Measurements from ENCODE around the gene ANO1.
"Not testable (repeated sequence)": the region's sequence is repeated elsewhere in the genome, so short reads cannot be mapped to it uniquely, and the experiment has no call there.

Gene ANO1

DNA sequence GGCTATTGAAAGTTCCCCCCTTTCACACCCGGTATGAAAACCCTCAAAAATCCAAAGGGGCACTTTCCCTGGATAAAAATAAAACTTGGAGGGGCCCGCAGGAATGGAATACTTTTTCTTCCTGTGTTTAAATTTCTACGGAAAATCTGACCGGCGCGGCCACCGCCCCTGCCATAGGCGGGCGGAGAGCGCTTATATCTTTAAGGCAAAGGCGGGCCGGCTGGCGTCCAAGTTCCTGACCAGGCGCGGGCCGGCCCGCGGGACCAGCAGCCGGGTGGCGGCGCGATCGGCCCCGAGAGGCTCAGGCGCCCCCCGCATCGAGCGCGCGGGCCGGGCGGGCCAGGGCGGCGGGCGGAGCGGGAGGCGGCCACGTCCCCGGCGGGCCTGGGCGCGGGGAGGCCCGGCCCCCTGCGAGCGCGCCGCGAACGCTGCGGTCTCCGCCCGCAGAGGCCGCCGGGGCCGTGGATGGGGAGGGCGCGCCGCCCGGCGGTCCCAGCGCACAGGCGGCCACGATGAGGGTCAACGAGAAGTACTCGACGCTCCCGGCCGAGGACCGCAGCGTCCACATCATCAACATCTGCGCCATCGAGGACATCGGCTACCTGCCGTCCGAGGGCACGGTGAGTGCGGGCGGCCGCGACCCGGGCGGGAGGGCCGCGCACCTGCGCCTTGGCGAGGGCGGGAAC is at the start of gene ANO1:
TSS of gene ANO1 (plus strand) at position 223 of the 686 bp plus-strand sequence. CDS start at position 513, 290 bp downstream.
- no peak for DNase-seq

DNA sequence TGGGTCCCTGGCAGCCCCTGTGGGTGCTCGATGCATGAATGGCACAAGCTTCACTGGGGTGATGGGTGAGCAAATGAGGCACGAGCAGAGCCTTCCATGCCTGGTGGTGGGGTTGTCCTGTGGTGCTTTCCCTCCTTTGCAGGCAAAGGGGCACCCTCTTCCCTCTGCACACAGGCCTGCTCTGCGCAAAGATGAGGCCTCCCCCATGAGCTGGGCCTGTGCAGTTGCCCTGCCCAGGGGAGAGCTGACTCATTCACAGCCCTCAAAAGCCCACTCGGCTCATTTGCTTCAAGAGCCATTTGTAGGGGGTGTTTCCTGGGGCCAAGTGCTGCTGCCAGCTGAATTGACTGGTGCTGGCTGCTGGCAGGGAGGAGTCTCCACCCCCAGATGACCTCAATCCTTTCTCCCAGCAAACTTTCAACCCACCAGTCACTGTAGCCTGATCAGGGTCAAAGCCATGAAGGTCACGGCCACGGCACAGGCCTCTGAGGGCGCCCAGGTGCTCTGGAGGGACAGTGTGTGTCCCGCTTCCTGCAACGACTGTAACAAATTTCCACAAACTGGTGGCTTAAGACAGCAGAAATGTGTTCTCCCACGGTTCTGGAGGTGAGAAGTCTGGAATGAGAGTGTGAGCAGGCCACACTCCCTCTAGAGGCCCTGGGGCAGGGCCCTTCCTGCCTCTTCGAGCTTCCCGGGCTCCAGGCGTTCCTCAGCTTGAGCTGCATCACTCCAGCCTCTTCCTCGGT is 48.8 kb upstream of the ANO1 start:
- DNase-seq = no peak

DNA sequence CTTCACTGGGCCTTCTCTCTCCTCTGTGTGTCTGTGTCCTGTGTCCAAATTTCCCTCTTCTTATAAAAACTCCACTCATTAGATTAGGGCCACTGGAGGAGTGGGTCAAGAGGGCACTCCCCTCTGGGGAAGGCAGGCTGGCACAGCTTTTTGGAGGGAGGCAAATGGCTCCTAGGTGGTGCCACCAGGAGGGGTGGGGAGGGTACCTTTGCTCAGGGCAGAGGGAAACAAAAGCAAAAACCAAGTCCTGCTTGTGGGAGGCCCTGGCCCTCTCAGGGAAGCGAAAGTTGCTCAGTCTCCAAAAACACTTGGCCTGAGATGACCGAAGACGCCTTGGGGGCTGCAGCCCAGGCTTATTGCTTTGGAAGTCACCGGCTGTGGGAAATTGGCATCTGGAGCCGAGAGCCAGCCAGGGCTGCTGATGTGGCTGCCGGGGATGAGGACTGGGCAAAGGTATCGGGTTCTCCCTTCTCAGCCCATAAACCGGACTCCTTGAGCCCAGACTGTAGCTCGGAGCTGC is 48.2 kb upstream of the ANO1 start:
- DNase-seq = no peak

DNA sequence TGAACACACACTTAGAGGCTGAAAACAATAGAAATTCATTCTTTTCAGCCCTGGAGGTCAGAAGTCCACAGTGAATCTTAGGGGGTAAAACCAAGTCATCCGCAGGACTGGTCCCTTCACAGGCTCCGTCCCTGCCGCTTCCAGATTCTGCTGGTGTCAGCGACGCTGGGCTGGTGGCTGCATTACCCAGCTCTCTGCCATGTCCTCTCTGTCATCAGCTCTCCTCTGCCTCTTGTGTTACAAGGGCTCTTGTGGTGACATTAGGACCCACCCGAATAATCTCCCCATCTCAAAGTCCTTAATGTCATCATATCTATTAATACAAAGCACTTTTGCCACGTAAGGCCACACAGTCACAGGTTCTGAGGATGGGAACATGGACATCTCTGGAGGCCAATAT is 47.7 kb upstream of the ANO1 start:
- DNase-seq = no peak

DNA sequence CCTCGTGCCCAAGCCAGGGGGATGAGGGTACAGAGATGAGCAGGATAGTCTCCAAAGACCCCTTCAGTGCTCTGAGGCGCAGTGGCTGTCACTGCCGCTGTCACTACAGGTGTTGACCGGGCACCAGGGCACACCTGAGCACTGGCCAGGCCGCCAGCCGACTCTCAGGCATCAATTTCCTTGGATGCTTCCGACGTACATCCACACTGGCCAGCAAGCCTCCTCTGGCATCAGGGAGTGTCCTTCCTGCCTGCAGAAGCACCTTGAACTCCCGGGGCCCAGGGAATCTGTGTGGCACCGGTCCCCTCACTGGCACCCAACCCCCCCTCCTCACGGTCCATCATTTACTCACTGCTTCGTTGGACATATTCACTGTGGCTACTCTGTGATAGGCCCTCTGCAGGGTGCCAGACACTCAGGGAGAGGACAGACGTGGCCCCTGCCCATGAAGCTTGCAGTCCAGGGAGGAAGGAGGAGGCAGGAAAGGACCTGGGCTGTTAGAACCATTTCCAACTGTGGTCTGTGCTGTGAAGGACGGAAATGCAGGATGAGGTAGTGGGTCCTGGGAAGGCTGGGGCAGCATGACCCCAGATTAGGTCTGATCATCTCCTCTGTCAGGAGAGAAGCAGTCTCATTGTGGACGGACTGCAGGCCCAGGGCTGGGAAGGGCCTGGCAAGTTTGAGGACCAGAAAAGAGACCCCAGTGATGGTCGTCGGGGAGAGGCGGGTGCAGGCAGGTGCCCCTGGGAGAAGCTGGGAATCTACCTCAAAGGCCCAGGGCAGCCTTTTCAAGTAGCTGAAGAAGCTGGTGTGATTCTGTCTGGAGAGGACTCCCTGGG is 46.3 kb upstream of the ANO1 start:
- no peak for DNase-seq

DNA sequence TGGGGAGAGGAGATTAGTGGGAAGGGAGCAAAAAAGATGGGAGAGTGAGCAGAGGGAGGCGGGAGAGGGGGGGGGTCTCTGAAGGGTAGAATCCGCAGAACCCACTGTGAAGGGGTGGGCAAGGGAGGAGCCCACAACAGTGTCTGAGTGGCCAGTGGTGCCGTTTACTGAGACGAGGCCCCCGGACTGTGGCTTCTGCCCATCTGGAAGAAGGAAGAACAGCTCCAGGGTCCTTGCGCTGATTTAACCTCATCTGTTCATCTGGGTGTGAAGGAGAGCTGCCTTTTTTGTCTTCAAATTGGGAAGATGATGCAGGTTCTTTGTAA is 45.7 kb upstream of the ANO1 start:
- no peak for DNase-seq

DNA sequence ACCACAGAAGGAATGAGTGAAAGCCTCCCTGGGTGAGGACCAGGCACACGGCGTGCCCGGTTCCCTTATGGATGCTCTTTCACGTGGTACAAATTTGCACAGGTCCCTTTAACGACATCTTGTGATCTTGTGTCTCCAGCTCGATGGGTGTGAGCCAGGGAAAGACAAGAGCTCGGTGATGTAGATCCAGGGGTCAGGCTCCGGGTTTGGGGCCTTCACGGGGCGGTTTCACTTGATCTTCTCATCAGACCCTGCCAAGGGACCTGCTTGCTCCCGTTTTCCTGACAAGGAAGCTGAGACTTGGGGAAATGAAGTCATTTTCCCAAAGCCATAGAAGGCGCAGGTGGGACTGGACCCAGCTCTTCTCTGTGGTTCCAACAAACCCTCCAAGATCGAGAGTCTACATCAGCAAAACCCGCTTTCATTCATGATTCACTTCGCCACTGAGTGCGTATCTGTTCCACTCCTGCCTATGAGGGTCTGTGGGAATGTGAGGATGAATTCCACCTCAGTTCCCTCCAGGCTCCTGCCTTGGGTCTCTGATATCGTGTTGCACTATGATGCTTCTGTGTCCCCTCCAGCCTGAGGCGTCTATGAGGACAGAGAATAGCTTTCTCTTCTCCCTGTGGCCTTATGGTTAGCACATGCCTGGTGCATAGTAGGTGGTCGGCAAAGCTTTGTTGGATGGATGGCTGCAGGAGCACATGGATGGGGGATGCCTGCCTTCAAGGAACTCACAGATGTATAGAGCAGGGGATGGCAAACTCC is 45.0 kb upstream of the ANO1 start:
- DNase-seq = no peak

DNA sequence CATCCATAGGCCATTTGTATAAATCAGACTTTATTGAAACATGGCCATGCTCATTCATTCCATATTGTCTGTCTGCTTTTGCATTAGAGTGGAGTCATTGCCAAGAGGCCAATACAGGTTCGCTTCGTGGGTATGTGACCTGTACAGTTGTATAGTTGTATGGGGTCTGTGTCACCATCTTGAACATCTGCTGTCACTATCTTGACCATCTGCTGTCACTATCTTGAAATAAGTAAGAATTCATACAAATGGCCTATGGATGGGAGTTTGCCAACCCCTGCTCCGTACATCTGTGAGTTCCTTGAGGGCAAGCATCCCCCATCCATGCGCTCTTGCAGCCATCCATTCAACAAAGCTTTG is 44.4 kb upstream of the ANO1 start:
- DNase-seq = no peak

DNA sequence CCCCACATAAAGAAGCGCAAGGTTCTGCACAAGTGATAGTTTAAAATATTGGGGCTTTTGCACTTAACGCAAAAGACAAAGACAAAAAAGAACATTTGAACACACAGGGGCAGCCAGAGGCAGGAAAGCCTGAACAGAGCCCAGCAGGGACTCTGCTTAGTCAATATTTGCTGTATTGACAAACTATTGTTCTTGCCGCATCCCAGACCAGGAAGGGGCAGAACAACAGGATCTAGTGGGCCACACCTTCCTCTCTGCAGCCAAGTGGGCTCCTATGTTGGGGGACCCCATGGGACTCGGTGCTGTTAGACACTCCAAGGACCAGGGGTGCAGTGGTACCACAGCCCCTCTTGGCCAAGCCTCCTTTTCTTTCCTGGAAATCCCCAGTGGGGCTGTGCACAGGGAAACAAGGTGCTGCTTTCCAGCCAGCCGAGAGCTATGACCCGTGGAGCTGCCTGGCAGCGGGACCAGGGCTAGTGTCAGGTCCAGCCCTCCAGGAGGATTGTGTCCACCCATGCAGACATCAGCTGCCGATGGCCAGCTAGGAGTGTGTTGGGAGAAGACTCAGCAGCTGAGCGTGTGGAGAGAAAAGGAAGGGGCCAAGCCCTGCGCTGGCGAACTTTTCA is 43.3 kb upstream of the ANO1 start:
- no peak for DNase-seq

DNA sequence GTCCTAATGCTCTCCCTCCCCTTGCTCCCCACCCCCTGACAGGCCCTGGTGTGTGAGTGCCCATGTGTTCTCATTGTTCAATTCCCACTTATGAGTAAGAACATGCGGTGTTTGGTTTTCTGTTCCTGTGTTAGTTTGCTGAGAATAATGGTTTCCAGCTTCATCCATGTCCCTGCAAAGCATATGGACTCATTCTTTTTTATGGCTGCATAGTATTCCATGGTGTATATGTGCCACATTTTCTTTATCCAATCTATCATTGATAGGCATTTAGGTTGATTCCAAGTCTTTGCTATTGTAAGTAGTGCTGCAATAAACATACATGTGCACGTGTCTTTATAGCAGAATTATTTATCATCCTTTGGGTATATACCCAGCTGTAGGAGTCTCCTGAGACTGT is 42.5 kb upstream of the ANO1 start:
- not testable (repeated sequence) for DNase-seq

DNA sequence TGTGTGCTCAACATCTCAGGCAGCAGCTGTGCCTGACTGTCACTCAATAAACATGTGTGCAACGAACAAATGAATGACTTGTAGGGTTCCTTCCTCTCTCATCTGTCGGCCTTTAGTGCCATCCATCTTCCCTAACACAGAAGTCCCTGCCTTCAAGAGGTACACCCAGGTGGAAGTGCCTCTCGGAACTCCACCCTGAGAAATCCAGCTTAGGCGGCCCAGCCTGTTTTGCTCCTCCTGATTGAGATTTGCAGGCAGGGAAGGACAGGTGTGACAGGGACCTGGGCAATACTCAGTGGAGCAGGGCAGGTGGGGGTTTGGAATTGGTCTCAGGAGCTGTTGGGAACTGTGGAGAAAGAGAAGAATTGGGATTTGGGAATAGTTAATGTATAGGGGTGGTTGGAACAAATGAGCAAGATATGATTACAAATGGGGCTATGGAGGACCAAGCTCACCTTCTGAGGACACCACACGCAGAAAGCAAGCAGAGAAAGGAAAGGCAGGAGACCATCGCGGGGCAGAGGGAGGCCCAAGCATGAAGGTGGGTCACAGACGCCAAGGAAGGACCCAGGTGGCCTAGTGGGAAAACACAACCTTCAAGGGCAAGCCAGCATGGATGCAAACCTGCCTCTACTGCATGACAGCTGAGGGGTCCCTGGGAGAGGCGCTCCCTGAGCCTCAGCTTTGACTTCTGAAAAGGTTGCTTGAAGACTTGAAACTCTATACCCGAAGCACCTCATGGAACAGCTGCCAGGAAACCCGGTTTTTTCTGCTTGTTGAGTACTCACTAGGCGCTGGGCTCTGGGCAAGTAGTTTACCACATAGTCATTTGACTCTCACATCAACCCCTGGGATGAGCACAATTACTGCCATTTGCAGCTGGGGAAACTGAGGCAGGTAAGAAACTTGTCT is 40.9 kb upstream of the ANO1 start:
- DNase-seq = no peak

DNA sequence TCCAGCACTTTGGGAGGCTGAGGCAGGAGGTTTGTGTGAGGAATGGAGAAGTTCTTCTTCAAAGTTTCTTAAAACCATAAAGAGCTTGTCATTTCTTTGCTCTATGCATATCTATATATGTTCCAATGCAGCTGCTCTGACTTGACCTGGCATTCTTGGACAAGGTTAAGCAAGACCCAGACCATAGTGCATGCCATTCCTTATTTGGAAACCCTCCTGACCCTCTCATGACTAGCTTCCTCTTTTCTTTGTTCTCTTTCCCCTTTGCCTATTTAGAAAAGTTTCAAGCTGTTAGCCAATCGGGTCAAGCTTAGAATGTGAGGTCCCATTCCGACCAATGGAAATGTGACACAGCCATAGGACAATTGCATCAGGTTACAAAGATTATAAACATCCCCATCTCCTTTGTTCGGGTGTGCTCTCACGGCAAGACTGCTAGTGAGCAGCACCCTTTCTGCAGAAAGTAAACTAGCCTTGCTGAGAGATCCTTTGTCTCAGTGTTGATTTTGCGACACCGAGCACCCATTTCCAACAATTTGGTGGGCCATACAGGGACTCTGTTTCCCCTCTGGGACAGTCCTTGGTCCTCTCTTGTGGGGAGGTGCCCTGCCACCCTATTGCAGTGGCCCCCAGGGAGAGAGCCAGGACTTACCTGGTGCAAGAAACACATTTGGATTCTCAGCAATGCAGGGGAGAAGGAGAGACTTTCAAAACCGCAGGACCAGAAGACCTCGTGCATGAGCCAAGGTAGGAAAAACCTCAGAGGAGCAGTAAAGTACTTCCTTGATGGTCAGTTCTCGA is 39.9 kb upstream of the ANO1 start:
- peak; percentile 70 for DNase-seq

DNA sequence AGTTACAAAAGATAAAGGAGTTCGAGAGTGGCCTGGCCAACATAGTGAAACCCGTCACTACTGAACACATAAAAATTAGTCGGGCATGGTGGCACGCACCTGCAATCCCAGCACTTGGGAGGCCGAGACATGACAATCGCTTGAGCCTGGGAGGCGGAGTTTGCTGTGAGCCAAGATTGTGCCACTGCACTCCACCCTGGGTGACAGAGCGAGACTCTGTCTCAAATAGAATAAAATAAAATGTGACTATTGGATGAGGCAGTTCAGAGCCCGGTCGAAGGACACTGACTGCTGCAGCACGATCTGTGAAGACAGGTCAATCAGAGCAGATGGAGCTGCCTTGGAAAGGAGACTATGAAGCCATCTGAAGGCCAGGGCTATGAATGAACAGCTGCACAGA is 37.7 kb upstream of the ANO1 start:
- no peak for DNase-seq

DNA sequence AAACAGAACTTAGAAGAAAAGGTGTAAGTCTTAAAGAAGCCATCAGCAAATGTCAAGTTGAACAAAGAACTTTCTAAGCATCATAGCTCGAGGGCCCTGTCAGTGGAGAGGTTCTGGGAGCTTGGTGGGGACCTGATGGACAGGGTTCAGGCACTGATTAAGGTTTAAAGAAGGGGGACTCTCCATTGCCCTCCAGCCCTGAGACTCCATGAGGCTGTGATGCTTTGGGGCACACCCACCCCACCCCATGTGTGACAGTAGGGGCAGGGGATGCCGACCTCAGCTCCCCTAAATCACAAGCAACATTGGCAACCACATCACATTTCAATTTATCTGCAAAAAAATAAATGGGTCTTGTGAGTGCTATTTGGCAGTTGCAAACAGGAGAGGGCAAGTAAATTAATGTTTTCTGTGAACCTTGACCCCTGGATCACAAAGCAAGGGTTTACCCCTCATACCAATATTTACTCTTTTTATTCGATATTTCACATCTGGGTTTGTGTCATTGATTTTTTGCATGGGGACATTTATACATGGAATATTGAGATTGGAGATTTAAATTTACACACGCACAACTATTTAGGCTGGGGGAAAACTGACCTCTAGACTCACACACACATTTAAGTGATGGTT is 37.1 kb upstream of the ANO1 start:
- DNase-seq = no peak

DNA sequence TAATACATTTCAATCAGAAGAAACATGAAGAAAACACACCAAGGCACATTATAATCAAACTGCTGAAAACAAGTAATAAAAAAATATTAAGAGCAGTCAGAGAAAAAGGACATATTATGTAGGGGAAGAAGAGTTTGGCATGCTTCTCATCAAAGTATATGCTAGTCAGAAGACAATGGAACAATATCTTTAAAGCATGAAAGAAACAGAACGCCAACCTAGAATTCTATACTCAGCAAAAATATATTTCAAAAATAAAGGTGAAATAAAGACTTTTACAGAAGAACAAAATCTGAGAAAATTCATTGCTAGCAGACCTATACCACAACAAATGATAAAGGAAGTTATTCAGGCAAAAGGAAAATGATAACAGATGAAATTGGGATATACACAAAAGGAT is 34.6 kb upstream of the ANO1 start:
- no peak for DNase-seq

DNA sequence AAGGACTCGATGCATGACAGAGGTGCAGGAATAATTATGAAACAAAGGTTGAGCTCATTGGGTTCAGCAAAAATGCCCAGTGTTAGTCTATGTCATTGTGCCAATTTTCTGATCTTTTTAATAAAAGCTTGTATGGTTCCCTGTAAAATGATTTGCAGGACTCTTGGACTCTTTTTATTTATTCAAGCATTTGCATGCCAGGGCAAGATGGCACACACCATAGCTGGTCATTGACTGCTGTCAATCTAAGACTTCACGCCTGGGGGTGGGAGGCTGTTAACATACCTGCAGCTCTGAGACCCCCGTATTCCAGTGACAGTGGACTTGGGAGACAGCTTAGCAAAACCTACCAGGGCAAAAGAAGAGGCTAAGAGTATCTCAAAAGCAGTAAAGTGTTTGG is 32.0 kb upstream of the ANO1 start:
- DNase-seq = no peak

DNA sequence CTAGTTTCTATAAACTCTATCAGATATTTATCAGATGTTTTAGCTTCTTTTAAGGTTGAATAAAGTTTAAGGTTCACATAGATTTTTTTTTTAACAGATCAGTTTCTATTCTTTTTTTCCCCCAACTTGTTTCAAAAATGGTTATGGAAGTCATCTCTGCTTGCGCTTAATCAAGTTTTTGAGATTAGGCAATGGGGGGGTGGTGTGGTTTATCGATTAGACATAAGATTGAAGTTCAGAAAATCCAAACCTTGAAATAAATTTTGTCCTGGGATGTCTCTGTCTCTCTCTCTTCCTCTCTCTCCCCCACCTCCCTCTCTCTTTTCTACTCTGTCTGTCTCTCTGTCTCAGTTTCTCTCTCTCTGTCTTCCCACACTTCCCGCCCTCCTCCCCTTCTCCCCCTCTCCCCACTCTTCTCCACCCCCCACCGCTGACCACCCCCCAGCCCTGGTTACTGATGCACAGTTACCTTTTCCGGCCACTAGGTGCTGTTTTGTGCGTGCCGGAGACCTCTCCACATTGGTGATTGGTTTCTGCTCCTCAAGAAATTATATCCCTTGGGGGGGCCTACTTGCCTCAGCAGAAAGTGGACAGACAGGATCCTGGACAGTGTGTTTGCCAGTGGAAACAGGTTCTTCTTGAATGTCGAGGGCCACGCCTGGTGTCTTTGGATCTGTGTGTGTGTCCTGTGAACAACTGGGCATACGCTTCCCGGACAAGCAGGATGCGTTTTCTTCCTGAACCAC is 29.7 kb upstream of the ANO1 start:
- DNase-seq = no peak

DNA sequence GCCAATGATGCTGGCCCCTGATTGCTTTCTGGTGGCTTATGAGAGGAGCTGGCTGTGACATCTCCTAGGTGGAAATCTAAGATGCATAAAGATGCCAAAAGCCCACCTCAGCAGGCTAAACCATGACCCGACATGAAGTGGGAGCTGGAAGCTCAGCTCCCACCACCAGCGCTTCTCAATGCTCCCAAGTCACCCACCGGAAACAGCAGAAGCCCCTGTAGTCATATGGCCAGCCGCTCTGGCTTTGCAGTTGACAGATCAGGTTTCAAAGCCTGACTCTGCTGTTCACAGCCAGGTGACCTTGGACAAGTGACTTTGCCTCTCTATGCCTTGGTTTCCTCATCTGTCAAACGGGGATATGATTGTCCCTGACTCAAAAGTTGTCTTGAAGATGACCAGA is 29.1 kb upstream of the ANO1 start:
- no peak for DNase-seq

DNA sequence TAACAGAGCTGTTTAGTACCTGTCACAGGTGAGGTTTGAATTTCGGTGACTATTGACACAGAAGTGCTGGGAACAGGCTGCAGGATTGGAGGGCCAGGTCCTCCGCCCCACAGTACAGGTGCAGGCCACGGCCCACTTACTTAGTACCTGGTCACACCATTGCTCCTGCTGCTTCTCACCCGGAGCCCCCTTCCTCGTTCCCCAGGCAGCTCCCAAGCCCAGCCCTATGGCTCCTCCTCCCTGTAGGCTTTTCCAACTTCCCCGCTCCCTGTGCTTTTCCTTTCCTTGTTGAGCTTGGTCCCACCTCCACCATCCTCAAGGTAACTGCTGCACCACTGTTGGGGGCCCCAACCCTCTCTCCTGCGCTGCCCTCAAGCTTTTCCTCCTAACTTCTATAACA is 27.9 kb upstream of the ANO1 start:
- no peak for DNase-seq
